ENCODE measurements around the gene ADORA2B.

- TF ChIP-seq CTCF (IDR thresholded peaks at IDR 0.05; ENCODE audit: insufficient read depth, low read length, poor library complexity, severe bottlenecking) (no peak), EZH2phosphoT487 (conservative IDR thresholded peaks at IDR 0.05; ENCODE audit: low read length) (no peak)
These were observed 6.6 kb downstream of the ADORA2B start for GRCh38 chr17:15951368-15952047.

Data from SU-DHL-6 (cell line).